HUDEP-2 (cell line): Measurements from ENCODE around the gene CACNG8.
"Not testable (repeated sequence)": the region's sequence is repeated elsewhere in the genome, so short reads cannot be mapped to it uniquely, and the experiment has no call there.

ENCODE experiments used
- DNase-seq, 76 experiments: peaks; one replicate each; lab custom pipeline; 2025; ENCODE audit not compliant: unreplicated experiment in 76 of 76; lab: John Stamatoyannopoulos, UW

Gene CACNG8

DNA sequence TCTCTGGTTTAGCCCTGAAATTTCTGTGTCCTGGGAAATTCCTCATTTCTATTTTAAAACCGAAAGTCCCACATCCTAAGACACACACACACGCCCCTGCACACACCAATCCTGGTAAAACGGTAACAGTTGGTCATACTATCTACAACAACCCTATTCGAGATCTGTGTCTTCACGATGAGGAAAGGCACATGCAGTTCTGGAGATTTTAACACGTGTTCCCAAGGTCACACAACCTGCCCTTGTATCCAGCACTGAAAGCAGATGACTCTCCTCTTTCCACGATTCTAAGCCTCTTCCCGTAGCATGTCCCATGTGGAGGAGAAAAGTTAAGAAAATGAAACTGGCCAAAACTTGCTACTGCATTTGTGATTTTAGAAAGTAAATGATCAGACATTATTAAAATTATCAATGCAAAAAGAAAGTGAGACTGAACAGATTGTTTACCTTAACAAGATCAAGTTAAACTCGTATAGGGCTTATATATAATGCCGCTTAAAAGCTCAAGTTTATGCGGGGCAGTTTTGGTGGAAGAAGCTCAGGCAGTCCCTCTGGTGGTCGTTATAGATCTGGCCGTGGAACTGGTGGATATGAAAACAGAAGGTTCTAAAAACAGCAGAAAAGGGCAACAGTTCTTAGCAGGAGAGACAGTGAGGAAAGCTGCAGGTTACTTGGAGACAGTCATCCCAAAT is 68.3 kb downstream of the CACNG8 start:
- peak in 4 of 76 experiments; percentile 6 to 22 (median 15) for DNase-seq

DNA sequence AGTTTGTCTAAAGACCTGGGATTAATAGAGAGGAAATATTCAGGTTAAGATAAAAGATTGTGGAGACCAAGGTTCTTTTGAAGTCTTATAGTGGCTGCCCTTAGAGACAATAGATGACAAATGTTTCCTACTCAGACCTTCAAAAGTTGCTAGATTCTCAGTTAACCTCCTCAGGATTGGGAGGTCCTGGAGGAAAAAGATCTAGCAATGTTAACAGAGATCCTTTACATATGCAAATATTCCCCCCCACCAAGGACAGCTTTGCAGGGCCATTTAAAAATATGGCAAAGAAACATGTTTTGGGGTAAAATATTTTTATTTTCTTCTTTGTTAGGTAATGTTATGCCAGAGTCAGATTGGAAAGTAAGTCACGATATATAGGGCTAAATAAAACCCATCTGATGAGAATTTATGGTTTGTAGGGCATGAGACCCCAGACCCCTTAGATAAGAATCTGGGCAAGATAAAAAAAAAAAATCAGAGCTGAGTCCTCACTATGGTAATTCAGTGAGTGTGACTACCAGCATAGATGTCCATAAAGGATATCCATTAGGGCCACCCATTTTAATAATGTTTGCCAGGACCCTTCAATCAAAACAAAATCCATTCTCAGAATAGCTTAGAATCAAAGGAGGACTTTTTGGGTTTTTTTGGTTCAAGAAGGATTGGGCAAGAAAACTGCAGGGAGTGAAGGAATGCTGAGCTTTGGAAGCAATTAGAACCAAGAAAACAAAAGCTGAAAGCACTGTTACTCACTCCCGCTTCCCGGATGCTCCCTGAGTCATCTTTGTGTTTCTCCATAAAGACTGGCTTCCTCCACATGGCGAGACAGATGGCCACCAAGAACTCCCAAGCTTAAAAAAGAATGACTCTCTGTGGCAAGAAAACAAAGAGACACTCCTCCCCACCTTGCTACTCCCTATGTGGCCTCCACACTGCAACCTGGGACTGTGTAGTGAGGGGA is 72.8 kb downstream of the CACNG8 start:
- no peak for DNase-seq

DNA sequence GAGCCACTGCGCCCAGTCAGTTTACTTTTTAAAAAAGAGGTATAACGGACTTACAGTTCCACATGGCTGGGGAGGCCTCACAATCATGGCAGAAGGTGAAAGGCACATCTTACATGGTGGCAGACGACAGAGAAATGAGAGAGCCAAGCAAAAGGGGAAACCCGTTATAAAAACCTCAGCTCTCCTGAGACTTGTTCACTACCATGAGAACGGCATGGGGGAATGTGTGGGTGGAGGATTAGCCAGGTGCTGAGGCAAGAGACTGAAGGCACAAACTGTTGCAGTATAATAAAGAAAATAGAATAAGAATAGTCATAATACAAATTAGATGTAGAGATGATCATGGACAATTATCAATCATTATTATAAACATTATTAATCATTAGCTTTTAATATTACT is 73.8 kb downstream of the CACNG8 start:
- not testable (repeated sequence) for DNase-seq
